ENCODE measurements around the gene TSHZ1.
"Not testable (repeated sequence)": the region's sequence is repeated elsewhere in the genome, so short reads cannot be mapped to it uniquely, and the experiment has no call there.

The TSHZ1 gene

GRCh38 chr18:75185460-75185859 is 25.1 kb upstream of the TSHZ1 start:
- DNase-seq: no peak

- not testable (repeated sequence) for DNase-seq
Measured at GRCh38 chr18:75187702-75188101, 22.9 kb upstream of the TSHZ1 start.

GRCh38 chr18:75189696-75190095 is 20.9 kb upstream of the TSHZ1 start:
- no peak for DNase-seq

GRCh38 chr18:75192899-75193298 is 17.7 kb upstream of the TSHZ1 start:
- DNase-seq: no peak

GRCh38 chr18:75198036-75198435 is 12.6 kb upstream of the TSHZ1 start:
- no peak for DNase-seq

GRCh38 chr18:75199327-75199726 is 11.3 kb upstream of the TSHZ1 start:
- DNase-seq: no peak

GRCh38 chr18:75200071-75200470 is 10.5 kb upstream of the TSHZ1 start:
- no peak for DNase-seq

- DNase-seq: no peak
Measured at GRCh38 chr18:75200605-75201280, 9.9 kb upstream of the TSHZ1 start.

GRCh38 chr18:75201282-75202270 is 9.0 kb upstream of the TSHZ1 start:
- DNase-seq: no peak

GRCh38 chr18:75202696-75203365 is 7.8 kb upstream of the TSHZ1 start:
- no peak for DNase-seq

- DNase-seq: no peak
Measured at GRCh38 chr18:75203416-75204268, 7.0 kb upstream of the TSHZ1 start.

- no peak for DNase-seq
Measured at GRCh38 chr18:75204269-75204731, 6.3 kb upstream of the TSHZ1 start.

GRCh38 chr18:75204732-75205513 is 5.7 kb upstream of the TSHZ1 start:
- no peak for DNase-seq

- no peak for DNase-seq
Measured at GRCh38 chr18:75205514-75206132, 5.0 kb upstream of the TSHZ1 start.

GRCh38 chr18:75206452-75207309 is 3.9 kb upstream of the TSHZ1 start:
- no peak for DNase-seq

GRCh38 chr18:75207310-75208154 is 3.1 kb upstream of the TSHZ1 start:
- DNase-seq: no peak

- peak; percentile 19 to 48 for DNase-seq
Measured at GRCh38 chr18:75208155-75208835, 2.3 kb upstream of the TSHZ1 start.

GRCh38 chr18:75208836-75209128 is 1.8 kb upstream of the TSHZ1 start:
- DNase-seq: peak in 1 of 2 donors; percentile 18

Measured in CD4-positive, alpha-beta T cell treated with Interferon alpha-2 for 1 hour (primary cell).